GM12801 (cell line): Measurements from ENCODE around the gene METTL13.

Experiments used
- TF ChIP-seq, protein P1 (sequence below): IDR thresholded peaks from one replicate; pipeline ENCODE4 v1.5.1; 2011; ENCODE audit warnings: control low read depth; ENCODE audit not compliant: insufficient read length; ENCODE audit errors: extremely low read depth

METTL13 gene

GRCh38 chr1:171841050-171841910 is 59.8 kb downstream of the METTL13 start, which contains the start of gene DNM3:
Gene DNM3 (plus strand): TSS chr1:171841498. CDS start chr1:171841657, 159 bp downstream.
- TF ChIP-seq, protein P1, sequence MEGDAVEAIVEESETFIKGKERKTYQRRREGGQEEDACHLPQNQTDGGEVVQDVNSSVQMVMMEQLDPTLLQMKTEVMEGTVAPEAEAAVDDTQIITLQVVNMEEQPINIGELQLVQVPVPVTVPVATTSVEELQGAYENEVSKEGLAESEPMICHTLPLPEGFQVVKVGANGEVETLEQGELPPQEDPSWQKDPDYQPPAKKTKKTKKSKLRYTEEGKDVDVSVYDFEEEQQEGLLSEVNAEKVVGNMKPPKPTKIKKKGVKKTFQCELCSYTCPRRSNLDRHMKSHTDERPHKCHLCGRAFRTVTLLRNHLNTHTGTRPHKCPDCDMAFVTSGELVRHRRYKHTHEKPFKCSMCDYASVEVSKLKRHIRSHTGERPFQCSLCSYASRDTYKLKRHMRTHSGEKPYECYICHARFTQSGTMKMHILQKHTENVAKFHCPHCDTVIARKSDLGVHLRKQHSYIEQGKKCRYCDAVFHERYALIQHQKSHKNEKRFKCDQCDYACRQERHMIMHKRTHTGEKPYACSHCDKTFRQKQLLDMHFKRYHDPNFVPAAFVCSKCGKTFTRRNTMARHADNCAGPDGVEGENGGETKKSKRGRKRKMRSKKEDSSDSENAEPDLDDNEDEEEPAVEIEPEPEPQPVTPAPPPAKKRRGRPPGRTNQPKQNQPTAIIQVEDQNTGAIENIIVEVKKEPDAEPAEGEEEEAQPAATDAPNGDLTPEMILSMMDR = no peak

GRCh38 chr1:171841931-171842761 is 60.7 kb downstream of the METTL13 start:
- TF ChIP-seq, protein P1 = no peak

GRCh38 chr1:171844381-171844780 is 62.9 kb downstream of the METTL13 start:
- TF ChIP-seq, protein P1 = no peak

GRCh38 chr1:171845998-171846397 is 64.5 kb downstream of the METTL13 start:
- TF ChIP-seq, protein P1 = no peak
